ENCODE data around the gene ZSCAN20. TPM values are rescaled to one million over a fixed set of nuclear protein-coding genes. Genes with fewer than 3 reads are reported as not detected.
"Not testable (repeated sequence)": the region's sequence is repeated elsewhere in the genome, so short reads cannot be mapped to it uniquely, and the experiment has no call there.

Gene ZSCAN20
- polyA plus RNA-seq, 1 donor = 2.4 TPM

DNA sequence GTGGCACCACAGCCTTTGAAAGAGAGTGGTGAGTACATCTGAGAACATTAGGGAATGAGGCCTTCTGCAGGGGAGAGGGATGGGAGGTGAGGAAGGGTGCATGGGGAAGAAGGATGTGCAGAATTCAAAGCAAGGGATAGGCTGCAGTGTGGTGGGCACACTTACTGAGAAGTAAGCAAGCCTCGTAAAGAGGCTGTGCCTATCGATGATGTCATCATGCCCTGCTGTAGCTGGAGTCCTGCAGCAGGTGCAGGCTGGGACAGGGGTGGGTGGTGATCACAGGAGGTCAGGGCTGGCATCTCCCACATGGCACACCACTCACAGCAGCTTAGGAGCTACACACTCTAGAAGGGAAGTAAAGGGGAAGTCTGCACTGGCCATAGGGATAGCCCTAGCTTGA is 16.2 kb downstream of the ZSCAN20 start:
- DNase-seq (ENCODE audit: low read depth) = no peak

DNA sequence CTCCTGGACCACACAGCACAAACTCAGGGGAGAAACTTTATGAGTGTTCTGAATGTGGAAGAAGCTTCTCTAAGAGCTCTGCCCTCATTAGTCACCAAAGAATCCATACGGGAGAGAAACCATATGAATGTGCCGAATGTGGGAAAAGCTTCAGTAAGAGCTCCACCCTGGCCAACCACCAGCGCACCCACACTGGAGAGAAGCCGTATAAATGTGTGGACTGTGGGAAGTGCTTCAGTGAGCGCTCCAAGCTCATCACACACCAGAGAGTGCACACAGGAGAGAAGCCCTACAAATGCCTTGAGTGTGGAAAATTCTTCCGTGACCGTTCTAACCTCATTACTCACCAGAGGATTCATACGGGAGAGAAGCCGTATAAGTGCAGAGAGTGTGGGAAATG is 22.5 kb downstream of the ZSCAN20 start:
- no peak for DNase-seq (ENCODE audit: low read depth)

DNA sequence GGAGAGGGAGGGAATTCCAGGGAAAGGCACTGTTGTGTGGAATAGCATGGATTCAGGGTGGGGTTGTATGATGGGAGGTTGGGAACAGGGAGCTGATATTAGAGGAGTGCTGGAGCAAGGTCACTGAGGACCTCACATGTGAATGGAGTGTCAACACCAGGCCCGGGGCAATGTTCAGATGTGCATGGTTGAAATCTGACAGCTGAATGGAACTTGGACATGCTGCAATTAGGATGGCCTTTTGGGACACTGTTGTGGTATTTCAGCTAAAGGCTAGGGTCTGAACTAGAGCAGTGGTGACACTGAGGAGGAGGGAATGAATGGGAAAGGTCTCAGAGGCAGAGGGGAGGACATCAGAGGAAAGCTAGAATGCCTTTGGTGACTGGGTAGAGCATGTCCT is 25.0 kb downstream of the ZSCAN20 start:
- no peak for DNase-seq (ENCODE audit: low read depth)

DNA sequence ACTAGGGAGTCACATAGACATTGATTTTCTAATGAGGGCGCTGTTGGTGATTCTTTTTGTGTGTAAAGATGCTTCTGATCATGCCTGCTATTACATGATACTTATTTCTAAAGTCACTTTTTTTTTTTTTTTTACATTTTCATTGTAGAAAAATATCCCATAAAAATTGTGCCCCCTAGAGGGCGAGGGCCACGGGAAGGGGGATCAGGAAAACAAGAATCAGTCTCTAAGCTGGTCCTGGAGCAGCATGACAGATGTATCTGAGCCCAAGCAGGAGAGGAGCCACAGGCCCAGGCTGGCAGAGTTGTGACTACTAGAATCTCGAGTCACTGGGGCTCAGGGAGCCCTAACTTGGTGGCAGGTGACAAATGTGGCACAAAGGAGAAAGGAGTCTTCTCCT is 28.1 kb downstream of the ZSCAN20 start:
- no peak for DNase-seq (ENCODE audit: low read depth)

DNA sequence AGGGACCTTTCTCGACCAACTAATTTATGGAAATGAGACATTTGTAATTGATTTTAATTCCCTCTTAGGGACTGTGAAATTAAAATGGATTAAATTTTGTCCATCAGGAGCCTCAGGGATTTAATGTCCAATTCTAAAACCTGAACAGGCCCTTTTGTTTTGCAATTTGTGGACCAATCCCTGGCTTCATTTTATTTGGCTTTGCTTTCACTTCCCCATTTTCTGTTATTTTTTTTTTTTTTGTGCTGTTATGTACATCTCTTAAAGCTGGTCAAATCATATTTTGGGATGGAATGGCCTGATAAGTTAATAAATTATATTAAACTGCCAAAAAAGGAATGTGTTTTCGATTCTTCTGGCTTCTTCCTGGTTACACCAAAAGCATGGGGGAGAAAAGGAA is 28.9 kb downstream of the ZSCAN20 start:
- DNase-seq (ENCODE audit: low read depth) = no peak

DNA sequence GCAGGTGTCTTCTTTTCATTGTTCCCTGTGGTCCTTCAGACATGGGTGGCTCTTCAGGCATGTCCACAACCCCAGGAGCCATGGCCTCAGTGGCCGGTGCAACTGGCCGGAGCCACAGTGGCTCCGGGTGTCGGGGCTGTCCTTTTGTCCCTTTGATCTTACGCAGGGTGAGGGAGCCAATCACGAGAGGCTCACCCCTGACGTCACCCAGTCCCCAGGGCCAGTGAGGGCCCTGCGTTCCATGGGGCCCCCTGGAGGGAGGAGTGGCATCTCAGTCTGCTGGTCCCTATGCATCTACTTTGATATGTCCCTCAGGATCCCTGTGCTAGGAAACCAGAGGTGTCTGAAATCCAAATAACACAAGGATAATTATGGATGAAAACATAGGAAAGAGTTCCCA is 29.3 kb downstream of the ZSCAN20 start:
- no peak for DNase-seq (ENCODE audit: low read depth)

DNA sequence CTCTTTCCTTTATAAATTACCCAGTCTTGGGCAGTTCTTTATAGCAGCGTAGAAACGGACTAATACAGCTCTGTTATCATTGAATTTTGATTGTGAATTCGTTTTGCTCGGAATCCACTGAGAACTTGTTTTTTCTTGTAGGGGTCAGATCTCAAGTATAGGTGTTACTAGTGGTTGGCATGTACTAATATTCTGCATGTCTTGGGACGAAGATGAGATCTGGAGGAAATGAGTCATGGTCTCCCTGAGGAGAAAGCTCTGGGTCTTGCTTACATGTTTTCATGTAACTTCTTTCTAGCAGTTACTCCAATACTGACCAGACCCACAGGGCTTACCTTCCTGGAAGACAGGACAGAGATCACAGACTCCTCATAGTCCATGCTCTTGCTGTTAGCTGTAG is 30.3 kb downstream of the ZSCAN20 start:
- DNase-seq (ENCODE audit: low read depth) = no peak

DNA sequence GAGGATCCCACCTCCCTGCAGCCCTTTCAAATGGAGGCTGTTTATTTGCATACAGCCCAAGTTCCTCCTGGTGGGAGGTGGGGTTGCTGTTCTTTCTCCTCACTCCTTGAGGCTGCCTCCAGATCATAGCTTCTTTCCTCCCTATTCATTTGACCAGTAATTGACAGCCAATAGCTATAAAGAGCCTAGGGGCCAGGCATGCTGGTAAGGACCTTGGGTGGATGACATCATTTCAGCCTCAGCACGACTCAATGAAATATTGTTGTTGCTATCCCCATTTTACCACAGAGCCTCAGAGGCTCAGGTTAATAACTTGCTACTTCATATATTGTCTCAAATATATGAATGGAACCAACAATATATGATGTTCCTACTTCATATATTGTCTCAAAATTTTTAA is 31.1 kb downstream of the ZSCAN20 start:
- DNase-seq (ENCODE audit: low read depth) = no peak

DNA sequence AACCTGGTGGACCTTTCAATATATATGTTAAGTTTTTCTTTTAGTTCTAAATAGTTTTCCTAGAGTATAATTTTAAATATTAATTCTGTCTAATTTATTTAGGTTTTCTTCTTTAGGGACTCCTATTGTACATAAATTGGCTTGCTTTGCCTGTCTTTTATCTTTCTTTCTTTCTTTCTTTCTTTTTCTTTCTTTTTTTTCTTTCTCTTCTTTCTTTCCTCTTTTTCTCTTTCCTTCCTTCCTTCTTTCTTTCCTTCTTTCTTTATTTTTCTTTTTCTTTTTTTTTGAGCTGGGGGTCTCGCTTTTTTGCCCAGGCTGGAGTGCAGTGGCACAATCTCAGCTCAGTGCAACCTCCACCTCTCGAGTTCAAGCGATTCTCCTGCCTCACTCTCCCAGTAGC is 35.2 kb downstream of the ZSCAN20 start:
- no peak for DNase-seq (ENCODE audit: low read depth)

DNA sequence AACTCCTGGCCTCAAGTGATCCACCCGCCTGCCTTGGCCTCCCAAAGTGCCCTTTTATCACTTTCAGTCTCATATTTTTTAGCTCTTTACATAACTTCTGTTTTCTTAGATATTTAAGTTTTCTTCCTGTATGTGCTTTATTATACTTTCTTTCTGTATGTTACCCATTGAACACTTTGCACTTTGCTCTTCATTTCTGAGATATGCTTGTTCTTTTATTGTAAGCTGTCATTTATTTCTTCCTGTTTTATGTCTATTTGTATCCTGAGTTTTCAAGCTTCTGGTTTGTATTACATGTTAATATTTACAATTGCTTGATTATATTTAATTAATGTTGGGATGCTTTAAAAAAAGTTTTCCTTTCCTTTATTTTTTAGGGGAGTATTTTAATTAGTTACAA is 35.7 kb downstream of the ZSCAN20 start:
- no peak for DNase-seq (ENCODE audit: low read depth)

DNA sequence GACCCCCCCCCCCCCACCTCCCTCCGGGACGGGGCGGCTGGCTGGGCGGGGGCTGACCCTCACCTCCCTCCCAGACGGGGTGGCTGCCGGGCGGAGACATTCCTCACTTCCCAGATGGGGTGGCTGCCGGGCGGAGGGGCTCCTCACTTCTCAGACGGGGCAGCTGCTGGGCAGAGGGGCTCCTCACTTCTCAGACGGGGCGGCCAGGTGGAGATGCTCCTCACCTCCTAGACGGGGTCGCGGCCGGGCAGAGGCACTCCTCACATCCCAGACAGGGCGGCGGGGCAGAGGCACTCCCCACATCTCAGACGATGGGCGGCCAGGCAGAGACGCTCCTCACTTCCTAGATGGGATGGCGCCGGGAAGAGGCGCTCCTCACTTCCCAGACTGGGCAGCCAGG is 36.8 kb downstream of the ZSCAN20 start:
- not testable (repeated sequence) for DNase-seq (ENCODE audit: low read depth)

DNA sequence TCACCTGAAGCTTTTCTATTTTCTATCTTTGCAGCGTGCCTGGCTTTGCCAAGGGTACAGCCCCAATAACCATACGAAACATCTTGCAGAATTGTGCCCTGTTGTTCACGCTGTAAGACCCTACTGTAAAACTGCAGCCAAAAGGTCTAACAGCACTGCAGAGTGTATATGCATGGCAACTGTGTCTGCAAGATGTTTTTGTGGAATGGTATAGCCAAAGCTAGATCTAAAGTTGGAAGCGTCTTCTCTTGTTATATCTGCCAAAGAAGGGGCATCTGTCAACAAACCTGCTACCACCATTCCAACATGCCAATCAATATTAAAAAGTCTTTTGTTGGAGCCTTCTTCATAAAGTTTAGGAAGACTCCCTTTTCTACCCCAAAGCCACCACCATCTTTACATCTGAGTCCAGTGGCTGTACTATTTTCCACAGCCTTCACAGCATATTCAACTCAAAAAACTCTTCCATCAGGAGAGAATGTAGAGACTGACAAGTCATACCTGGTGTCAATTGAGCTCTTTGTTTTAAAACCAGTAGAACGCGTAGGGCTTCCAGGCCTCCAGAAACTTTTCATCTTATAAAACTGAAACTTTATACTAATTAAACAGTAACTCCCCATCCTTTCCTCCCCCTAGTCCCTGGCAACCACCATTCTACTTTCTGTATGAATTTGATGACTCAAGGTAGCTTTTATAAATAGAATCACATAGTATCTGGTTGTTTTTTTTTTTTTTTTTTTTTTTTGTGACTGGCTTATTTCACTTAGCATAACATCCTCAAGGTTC is 40.0 kb downstream of the ZSCAN20 start:
- no peak for DNase-seq (ENCODE audit: low read depth)

DNA sequence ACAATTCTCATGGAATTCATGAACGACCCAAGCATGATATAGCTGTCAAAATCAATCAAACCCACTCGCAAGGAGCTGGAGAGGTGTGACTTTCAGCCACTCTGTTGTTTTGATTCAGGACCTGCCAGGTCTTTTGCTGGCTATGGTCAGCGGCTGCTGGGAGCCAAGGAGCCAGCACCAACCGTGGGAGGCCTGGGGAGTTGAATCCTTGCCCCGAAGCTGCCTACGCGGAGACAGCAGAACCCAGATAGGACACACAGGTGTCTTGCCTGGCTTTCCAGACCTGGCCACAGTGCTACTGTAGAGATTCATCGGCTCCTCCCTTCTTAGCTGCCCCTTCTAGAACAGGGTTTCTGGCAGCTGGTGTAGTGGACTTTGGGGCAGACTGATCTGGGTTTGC is 42.7 kb downstream of the ZSCAN20 start:
- DNase-seq (ENCODE audit: low read depth) = no peak

DNA sequence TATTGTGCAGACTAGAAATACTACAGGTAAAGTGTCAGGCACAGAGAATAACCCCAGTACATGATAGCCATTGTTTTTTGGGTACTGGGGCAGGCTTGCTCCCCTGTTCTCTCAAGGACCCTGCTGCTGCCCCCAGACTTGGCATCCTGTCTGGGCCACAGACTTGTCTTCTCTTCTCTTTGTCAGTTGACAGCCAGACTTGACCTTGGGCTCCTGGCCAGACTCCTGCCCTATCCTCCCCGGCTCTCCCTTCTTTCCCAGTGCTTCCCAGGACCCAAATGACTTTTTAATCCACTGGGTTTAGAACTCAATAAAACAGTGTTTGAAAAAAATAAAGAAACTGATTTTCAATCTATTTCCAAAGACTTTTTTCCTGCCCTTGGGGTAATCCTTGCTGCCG is 43.2 kb downstream of the ZSCAN20 start:
- no peak for DNase-seq (ENCODE audit: low read depth)

DNA sequence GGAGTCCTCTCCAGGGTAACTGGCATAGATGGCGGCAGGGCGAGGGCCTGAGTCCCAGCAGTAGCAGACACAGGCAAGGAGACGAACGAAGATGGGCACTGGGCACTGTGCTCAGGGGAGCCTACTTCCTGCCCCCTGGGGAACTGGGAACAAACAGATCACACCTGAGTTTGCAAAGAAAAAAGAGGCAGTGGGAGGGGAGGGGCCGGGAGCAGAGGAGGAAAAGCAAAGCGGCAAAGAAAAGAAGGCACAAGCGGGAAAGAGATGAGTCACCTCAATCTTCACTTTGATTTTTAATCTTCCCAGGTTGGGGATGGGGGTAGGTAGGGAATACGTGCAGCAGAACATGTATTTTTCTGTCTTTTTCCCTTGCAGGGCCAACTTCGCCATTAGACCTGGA is 44.0 kb downstream of the ZSCAN20 start:
- DNase-seq (ENCODE audit: low read depth) = no peak

DNA sequence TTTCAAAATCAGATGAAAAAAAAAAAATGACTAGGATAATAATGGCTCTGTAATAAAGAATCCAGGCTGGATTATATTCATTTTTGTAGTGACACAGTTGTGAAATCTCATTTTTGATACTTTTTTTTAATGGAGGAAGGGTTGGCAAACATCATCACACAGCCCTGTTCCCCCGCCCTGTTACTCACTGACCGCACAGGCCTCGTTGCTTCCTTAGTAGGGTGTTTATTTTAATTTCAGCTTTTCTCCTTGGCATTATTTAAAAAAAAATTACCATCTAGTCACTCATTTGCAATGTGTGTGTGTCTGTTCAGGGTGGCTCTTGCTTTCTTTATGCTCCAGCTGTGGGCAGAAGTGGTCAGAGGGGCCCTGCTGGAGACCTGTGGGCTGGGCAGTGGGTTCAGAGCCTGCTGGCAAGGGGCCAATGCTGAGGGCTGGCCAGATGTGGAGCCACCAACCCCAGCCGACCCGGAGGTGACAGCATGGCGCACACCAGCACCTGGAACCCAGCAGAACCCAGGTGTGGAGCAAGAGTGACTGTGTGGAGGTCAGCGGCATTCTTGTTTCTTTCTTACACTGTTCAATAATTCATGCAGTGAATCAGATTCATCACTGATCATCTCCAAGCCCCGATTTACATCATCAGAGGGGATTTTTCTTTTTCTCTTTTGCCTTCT is 44.6 kb downstream of the ZSCAN20 start:
- no peak for DNase-seq (ENCODE audit: low read depth)

DNA sequence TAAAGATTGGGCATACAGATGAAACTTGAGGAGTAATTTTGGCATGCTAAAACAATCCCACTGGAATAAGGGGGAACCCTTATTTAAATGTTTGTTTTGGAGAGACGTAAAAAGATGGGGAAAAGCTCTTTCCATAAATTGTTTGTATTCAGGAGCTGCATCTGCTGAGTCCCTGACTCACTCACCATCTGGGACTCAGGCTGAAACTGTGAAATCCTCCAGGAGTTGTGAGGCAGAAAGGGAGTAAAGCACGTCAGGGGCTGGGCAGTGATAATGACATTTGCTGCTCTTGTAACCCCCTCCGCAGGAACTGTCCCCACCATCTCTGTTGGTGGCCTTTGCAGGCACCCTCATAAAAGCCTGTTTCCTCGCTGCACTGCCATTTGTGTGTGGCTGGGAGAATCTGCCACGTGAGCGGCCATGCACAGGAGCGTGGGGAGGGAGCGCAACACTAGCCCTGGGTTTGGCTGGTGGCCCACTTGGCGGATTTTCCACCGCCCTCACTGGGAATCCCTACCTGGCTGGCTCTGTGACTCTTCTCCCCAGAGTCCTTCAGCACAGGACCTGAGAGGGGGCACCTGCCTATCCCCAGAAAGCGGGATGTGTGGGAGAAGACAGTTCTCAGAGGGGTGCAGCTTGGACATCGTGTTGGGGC is 45.3 kb downstream of the ZSCAN20 start:
- no peak for DNase-seq (ENCODE audit: low read depth)

DNA sequence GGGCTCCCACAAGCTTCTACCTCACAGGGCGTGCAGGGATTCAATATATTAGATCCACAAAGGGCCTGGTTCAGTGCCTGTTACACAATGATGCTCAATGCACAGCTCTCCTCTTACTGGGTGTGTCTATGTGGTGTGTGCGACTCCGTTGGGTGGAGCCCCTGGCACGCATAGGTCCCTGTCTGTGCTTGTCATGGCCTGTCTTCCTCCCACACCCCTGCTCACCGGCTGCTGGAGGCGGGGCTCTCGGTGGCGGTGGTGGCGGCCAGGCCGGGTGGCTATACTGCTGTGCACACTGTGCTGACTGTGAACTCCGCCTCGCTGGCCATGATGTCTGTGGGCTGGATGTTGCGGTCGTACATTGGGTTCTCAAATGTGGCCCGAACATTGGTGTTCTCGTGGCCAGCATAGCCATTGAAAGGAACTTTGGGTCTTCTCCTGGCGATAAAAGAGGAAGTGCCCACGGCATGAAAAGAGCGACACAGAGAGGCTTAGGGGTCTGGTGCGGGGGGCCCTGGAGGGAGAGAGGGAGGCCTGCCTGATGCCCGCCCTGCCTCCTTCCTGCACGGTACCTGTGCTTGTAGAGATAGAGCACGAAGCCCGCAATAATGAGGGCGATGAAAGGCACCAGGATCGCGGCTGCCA is 46.9 kb downstream of the ZSCAN20 start:
- DNase-seq (ENCODE audit: low read depth) = no peak

DNA sequence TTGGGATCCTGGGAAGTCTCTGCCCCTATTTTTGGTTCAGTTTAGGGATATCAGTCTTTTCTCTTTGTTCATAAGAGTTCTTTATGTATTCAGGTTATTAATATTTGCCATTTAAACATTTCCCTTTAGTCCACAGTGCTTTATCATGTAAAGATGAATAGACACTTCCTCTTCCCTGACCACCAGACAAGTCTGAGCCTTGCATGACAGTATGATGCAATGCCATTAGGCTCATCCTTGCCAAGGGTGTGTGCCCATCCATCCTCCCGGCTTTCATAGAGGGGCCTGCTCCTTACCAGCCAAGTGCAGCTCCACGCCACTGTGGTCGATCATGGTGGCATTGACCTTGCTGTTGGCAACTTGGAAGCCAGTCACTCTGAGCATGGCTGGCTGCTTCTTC is 52.1 kb downstream of the ZSCAN20 start:
- no peak for DNase-seq (ENCODE audit: low read depth)

DNA sequence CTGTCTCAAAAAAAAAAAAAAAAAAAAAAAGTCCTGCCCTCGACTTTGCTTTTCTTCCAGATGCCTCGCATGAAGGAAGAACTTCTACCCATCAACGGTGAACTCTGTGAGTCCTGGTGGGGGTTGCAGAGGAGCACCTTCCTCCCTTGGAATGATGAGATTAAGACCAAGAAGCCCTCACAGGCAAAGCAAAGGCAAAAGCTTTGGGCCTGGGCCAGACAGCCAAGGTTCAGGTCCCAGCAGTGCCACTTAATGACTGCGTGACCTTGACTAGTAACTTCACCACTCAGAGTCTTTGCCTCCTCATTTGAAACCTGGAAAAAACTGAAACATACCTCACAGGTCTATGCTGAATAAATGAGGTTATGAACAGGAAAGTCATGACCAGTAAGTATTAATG is 55.5 kb downstream of the ZSCAN20 start:
- no peak for DNase-seq (ENCODE audit: low read depth)

DNA sequence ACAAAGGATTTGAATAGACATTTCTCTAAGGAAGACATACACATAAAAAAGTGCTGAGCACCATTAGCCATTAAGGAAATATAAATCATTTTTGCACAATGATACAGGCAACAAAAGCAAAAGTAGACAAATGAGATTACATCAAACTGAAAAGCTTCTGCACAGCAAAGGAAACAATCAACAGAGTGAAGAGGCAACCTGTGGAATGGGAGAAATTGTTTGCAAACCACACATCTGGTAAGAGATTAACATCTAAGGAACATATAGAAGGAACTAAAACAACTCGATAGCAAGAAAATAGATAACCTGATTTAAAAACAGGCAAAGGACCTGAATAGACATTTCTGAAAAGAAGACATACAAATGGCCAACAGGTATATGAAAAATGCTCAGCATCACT is 57.5 kb downstream of the ZSCAN20 start:
- DNase-seq (ENCODE audit: low read depth) = no peak

DNA sequence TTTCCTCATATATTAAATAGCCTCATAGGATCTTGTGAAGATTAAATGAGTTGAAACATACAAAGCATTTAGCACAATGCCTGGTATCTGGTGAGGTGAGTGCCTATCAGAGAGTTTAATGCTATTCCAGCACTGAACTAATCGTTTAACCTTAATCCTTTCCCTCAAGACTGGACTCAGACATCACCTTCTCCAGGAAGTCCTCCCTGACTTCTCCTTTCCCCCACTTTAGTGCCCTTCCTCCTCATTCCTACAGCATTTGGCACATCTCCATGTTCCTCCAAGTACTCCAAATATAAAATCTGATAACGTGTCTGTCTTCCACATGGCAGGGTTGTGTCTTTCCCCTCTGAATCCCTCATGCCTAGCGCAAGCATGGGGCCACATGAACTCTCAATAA is 59.8 kb downstream of the ZSCAN20 start:
- no peak for DNase-seq (ENCODE audit: low read depth)

DNA sequence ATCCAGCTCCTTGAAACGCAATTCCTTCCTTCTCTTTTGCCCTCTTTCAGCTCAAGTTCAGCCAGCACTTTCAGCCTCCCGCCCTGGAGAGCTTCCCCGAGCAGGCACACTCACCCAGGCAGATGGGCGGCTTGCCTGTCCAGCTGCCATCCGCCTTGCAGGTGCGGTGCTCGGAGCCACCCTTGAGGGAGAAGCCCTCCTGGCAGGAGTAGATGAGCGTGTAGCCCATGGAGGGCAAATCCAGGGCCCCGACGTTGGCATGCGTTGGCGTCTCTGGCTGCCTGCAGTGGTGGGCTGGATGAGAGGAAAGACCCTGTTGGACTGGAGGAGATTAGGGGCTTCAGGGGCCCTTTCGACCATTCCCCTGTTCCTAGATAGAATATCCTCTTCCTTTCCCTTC is 60.5 kb downstream of the ZSCAN20 start:
- DNase-seq (ENCODE audit: low read depth) = no peak

Measured in forelimb muscle (tissue), 1 donor.